GM18867 (cell line): Measurements from ENCODE around the gene MAPK8IP3.

Experiments used
- ATAC-seq: cut with Tn5 transposase; IDR thresholded peaks from one replicate; pipeline ENCODE4 v1.9.1; 2021; ENCODE audit warnings: mild to moderate bottlenecking, moderate library complexity; ENCODE audit not compliant: unreplicated experiment

Gene MAPK8IP3

GRCh38 chr16:1782408-1783264 lies 76.6 kb downstream of the MAPK8IP3 start, which contains the start of the genes NUBP2 and SPSB3:
Gene NUBP2, plus strand, starts transcription at chr16:1782960. Its CDS starts 61 bp downstream, at chr16:1783021.
Gene SPSB3, minus strand, starts transcription at chr16:1782571. Its CDS starts 1,088 bp downstream, at chr16:1781483.
- ATAC-seq, result peak; percentile 80

GRCh38 chr16:1784977-1785845 lies 79.2 kb downstream of the MAPK8IP3 start:
- no peak for ATAC-seq

- ATAC-seq, result no peak
Observed at GRCh38 chr16:1785846-1786170, 79.8 kb downstream of the MAPK8IP3 start.

- no peak for ATAC-seq
Observed at GRCh38 chr16:1786242-1787055, 80.5 kb downstream of the MAPK8IP3 start.

GRCh38 chr16:1787056-1787321 lies 81.0 kb downstream of the MAPK8IP3 start:
- ATAC-seq, result no peak

GRCh38 chr16:1787322-1788094 lies 81.5 kb downstream of the MAPK8IP3 start:
- no peak for ATAC-seq

- ATAC-seq, result no peak
Observed at GRCh38 chr16:1788095-1788707, 82.2 kb downstream of the MAPK8IP3 start.

- no peak for ATAC-seq
Observed at GRCh38 chr16:1788708-1789100, 82.7 kb downstream of the MAPK8IP3 start.

- no peak for ATAC-seq
Observed at GRCh38 chr16:1789643-1790045, 83.6 kb downstream of the MAPK8IP3 start.

- ATAC-seq, result no peak
Observed at GRCh38 chr16:1790261-1790610, 84.2 kb downstream of the MAPK8IP3 start.

- no peak for ATAC-seq
Observed at GRCh38 chr16:1790611-1791255, 84.7 kb downstream of the MAPK8IP3 start.

- ATAC-seq, result no peak
Observed at GRCh38 chr16:1791256-1791942, 85.4 kb downstream of the MAPK8IP3 start.

GRCh38 chr16:1791943-1792812 lies 86.2 kb downstream of the MAPK8IP3 start:
- no peak for ATAC-seq

- no peak for ATAC-seq
Observed at GRCh38 chr16:1792836-1793577, 87.0 kb downstream of the MAPK8IP3 start.

GRCh38 chr16:1793578-1794220 lies 87.7 kb downstream of the MAPK8IP3 start, which contains the start of gene IGFALS:
Gene IGFALS, minus strand, starts transcription at chr16:1793705. Its CDS starts 53 bp downstream, at chr16:1793652.
- no peak for ATAC-seq

GRCh38 chr16:1794221-1794871 lies 88.4 kb downstream of the MAPK8IP3 start:
- no peak for ATAC-seq
